ENCODE data around the gene DRG2. TPM values are rescaled to one million over a fixed set of nuclear protein-coding genes. Genes with fewer than 3 reads are reported as not detected.

Gene DRG2
- total RNA-seq, 4 donors from 2014 or later = 27.4 to 43.7 (median 33.9) TPM

GRCh38 chr17:18039535-18040260 lies 48.0 kb upstream of the DRG2 start:
- WGBS, 2 donors (ENCODE audit: low coverage in 1 of 2) = no CpG with 5 or more reads among the region's 81 CpGs
- no peaks in the 10 kb centered on the region for H3K9me3 ChIP-seq

DNA sequence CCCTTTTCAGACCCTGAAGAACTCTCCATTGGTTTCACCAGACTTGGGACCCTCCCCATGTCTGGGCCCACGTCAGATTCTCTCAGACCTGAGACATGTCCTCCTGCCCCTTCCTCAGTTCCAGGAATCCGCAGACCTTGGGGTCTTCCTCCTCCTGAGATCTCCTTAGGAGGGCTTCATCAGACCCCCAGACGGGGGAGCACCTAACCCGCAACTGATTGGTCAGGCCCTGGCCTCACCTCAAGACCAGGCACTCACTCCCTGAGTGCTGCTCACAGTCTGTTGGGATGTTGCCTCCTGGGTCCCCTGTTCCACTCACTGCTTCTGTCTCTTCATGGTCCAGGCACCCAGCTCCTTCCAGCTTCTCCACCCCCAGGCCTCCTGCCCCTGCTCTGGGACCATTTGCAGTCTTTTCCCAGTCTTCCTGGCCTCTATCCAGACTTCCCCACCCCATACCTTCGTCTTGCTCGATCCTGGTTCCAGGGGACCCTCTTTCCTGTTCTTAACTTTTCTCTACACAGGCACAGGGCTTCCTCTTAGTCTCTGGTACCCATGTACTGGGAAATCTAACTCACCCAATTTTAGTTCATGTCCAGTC lies 47.4 kb upstream of the DRG2 start:
- Histone ChIP-seq H3K9me3 (no peaks in the 10 kb centered on the region), H3K4me1 (peaks cover 5 to 56% (median 16%) of the 10 kb centered on the region in 3 donors), H3K27me3 (no peaks in the 10 kb centered on the region), H3K36me3 (peaks cover 0 to 10% of the 10 kb centered on the region in 2 donors), H3K27ac (peak overlapping the region in 2 of 4 donors; percentile 87 to 90), H3K4me3 (peak overlapping the region; percentile 75 to 92)
- TF ChIP-seq EP300 (IDR thresholded peaks at IDR 0.05) = no peak
- no peak for TF ChIP-seq CTCF (IDR thresholded peaks at IDR 0.05)
- no peak for TF ChIP-seq POLR2A (IDR thresholded peaks at IDR 0.05)
- TF ChIP-seq POLR2AphosphoS5 (IDR thresholded peaks at IDR 0.05) = no peak
- 12 to 28% methylated on average over 2 to 5 of the region's 6 CpGs for WGBS, 2 donors (ENCODE audit: low coverage in 1 of 2)
- ATAC-seq = no peak

More at GRCh38 chr17:18039535-18040260, 48.0 kb upstream of the DRG2 start:
- H3K27ac ChIP-seq = peak overlapping the region; percentile 40 to 90 (median 88)
- H3K4me3 ChIP-seq = peak overlapping the region; percentile 75 to 92
- H3K27me3 ChIP-seq = no peaks in the 10 kb centered on the region
- TF ChIP-seq EP300 (IDR thresholded peaks at IDR 0.05) = no peak
- peak in 1 of 4 experiments; percentile 2 for TF ChIP-seq CTCF (IDR thresholded peaks at IDR 0.05)
- TF ChIP-seq POLR2A (IDR thresholded peaks at IDR 0.05) = no peak
- TF ChIP-seq POLR2AphosphoS5 (IDR thresholded peaks at IDR 0.05) = no peak
- peak; percentile 55 for ATAC-seq
- peaks cover 5 to 56% (median 16%) of the 10 kb centered on the region in 3 donors for H3K4me1 ChIP-seq
- H3K36me3 ChIP-seq = peaks cover 0 to 5% of the 10 kb centered on the region in 2 donors

- Histone ChIP-seq H3K9me3 (no peaks in the 10 kb centered on the region), H3K4me1 (peaks cover 5 to 54% (median 16%) of the 10 kb centered on the region in 3 donors), H3K27ac (no peak overlapping the region), H3K36me3 (peaks cover 0 to 23% of the 10 kb centered on the region in 2 donors), H3K4me3 (no peak overlapping the region), H3K27me3 (no peaks in the 10 kb centered on the region)
- ATAC-seq = no peak
- 14% methylated on average over 1 of the region's 1 CpG; no CpG with 5 or more reads in 1 of the 2 donors for WGBS, 2 donors (ENCODE audit: low coverage in 1 of 2)
- TF ChIP-seq POLR2AphosphoS5 (IDR thresholded peaks at IDR 0.05) (no peak), EP300 (IDR thresholded peaks at IDR 0.05) (no peak), CTCF (IDR thresholded peaks at IDR 0.05) (no peak), POLR2A (IDR thresholded peaks at IDR 0.05) (no peak)
These were observed 46.0 kb upstream of the DRG2 start for GRCh38 chr17:18041776-18042175.

DNA sequence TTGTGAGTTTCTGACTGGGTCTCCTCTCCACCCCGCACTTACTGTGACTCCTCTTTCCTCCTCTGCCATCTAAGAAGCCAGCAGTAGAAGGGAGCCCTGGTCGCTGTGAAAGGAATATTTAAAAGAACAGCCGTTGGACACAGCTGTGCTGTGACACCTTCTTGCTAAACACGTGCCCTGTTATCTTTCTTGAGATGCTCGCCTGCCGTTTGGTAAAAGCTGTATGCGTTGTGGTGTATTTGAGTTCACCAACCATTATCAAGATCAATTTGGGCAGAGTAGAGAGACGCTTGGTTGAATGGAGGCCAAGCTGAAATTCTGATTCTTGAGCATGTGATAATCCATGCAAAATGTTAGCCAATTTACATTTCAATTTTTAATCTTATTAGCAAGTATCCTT lies 44.8 kb upstream of the DRG2 start:
- no peaks in the 10 kb centered on the region for H3K9me3 ChIP-seq
- H3K27ac ChIP-seq = no peak overlapping the region
- H3K4me3 ChIP-seq = no peak overlapping the region
- H3K27me3 ChIP-seq = no peaks in the 10 kb centered on the region
- TF ChIP-seq EP300 (IDR thresholded peaks at IDR 0.05) (no peak), POLR2AphosphoS5 (IDR thresholded peaks at IDR 0.05) (no peak), CTCF (IDR thresholded peaks at IDR 0.05) (no peak), POLR2A (IDR thresholded peaks at IDR 0.05) (no peak)
- peaks cover 0 to 33% of the 10 kb centered on the region in 2 donors for H3K36me3 ChIP-seq
- H3K4me1 ChIP-seq = peaks cover 5 to 42% (median 10%) of the 10 kb centered on the region in 3 donors
- ATAC-seq = no peak
- WGBS, 2 donors (ENCODE audit: low coverage in 1 of 2) = 84 to 85% methylated on average over 8 of the region's 8 CpGs
